ENCODE results near the gene TBX1.

Gene TBX1

GRCh38 chr22:19760058-19760950, at the start of gene TBX1:
Gene TBX1 (plus strand): TSS chr22:19760778. CDS start chr22:19760844, 66 bp downstream.
- DNase-seq: no peak

- no peak for DNase-seq
Measured at GRCh38 chr22:19713245-19713644, 47.3 kb upstream of the TBX1 start.

- DNase-seq: no peak
Measured at GRCh38 chr22:19713650-19714311, 46.8 kb upstream of the TBX1 start.

- DNase-seq: no peak
Measured at GRCh38 chr22:19714312-19715187, 46.0 kb upstream of the TBX1 start, which contains the start of gene SEPTIN5. Gene SEPTIN5 (plus strand): TSS chr22:19714503. CDS start chr22:19714589, 86 bp downstream.

GRCh38 chr22:19715188-19715930, 45.2 kb upstream of the TBX1 start:
- no peak for DNase-seq

GRCh38 chr22:19716041-19716828, 44.3 kb upstream of the TBX1 start:
- DNase-seq: no peak

GRCh38 chr22:19716829-19717105, 43.8 kb upstream of the TBX1 start:
- no peak for DNase-seq

- DNase-seq: no peak
Measured at GRCh38 chr22:19717181-19717580, 43.4 kb upstream of the TBX1 start.

GRCh38 chr22:19717691-19718455, 42.7 kb upstream of the TBX1 start:
- peak; percentile 24 to 52 for DNase-seq

GRCh38 chr22:19718456-19719049, 42.0 kb upstream of the TBX1 start:
- DNase-seq: no peak

GRCh38 chr22:19719050-19719482, 41.5 kb upstream of the TBX1 start:
- no peak for DNase-seq

- DNase-seq: no peak
Measured at GRCh38 chr22:19719488-19720021, 41.0 kb upstream of the TBX1 start.

- no peak for DNase-seq
Measured at GRCh38 chr22:19720150-19720827, 40.3 kb upstream of the TBX1 start.

GRCh38 chr22:19720999-19721329, 39.6 kb upstream of the TBX1 start:
- DNase-seq: no peak

- no peak for DNase-seq
Measured at GRCh38 chr22:19721330-19722177, 39.0 kb upstream of the TBX1 start.

GRCh38 chr22:19722178-19722981, 38.2 kb upstream of the TBX1 start:
- DNase-seq: no peak

GRCh38 chr22:19722982-19723231, 37.7 kb upstream of the TBX1 start:
- DNase-seq: no peak
